NCI-H146 treated with DMSO at 0.1 percent for 48 hours (cell line): ENCODE results near the gene TTC7B.
"Not testable (repeated sequence)": the region's sequence is repeated elsewhere in the genome, so short reads cannot be mapped to it uniquely, and the experiment has no call there.

Experiments used
- DNase-seq: peaks from one replicate; lab custom pipeline; 2025; ENCODE audit not compliant: unreplicated experiment; lab: John Stamatoyannopoulos, UW

Gene TTC7B

DNA sequence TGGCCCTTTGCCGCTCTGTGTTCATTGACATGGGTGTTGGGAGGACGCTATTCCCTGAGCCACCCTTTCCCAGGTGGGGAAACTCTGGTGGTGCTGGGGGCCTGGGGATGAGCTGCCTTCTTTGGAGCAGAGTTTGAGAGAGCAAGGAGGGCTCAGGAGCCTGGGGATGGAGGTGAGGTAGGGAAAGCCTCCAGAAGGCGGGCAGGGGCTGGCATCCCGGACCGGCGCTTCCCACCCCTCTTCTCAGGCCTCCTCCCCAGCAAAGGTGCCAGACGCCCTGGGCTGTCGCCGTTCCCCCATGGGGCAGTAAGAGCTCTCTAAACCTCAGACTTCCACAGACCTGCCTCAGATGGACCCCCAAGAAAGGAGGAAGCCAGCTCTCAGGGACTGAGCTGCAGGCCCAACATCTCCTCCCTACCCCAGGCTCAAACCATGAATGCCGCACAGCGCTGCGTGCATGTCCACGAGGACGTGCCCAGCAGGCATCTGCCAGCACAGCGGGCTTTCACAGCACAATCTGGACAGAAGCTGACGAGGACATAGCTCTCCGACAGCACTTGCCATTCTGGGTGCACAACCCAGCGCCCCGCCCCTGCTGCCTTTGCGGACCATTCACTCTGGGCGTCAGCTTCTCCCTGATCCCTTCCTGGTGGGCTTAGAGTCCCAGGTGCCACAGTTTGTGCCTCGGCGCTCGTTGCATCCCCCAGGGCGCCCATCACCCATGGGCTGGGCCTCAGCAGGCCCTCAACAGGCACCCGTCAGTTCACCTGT, 14.9 kb upstream of the TTC7B start:
- no peak for DNase-seq

DNA sequence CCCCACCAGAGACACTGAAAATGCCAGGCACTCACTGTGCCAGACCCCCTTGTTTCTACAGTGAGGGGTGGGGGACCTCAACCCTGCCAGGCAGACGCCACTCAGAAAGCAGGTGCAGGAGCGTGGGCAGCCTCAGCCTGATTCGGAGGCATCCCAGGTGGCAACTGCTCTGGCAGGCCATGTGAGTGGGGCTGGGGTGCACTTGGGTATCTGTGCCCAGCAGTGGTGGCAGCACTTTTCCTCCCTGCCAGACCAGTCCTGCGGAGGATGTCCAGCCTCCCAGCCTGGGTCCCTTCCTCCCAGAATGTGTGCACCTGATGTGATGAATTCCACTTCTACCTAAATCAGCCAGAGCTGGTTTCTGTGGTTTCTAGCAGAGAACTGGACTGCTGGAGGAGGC, 13.4 kb upstream of the TTC7B start:
- DNase-seq, result no peak

DNA sequence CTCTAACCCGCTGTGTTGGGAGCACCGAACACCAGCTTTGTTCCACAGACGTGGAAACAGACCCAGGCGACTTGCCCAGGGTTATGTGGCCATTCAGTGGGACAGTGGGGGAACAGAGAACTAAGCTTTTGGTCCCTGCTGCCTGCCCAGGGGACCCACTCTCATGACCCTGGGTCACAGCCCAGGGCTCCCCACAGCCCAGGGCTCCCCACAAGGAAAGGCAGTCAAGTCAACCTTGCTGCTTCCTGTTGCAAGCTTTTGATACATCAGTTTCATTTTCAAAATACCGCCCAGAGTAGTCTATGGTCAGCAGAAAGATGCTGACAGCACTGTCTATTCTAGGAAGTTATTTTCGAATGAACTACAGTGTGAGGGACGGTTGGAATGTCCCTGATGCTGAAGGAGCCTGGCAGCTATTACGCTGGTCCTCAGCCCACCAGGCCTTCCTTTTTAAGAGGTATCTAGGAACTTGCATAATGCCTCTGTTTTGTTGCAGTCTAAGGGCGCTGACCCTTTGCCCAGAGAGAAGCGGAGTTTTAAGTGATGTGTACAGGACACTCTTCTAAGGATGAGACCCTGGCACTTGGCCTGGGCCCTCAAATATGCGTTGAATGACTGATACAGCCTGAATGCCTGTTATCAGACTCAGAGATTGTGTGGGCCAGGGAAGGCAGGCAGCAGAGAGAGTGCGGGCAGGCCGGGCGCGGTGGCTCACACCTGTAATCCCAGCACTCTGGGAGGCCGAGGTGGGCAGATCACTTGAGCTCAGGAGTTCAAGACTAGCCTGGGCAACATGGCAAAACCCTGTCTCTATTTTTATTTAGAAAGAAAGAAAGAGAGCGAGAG, 12.6 kb upstream of the TTC7B start:
- no peak for DNase-seq

DNA sequence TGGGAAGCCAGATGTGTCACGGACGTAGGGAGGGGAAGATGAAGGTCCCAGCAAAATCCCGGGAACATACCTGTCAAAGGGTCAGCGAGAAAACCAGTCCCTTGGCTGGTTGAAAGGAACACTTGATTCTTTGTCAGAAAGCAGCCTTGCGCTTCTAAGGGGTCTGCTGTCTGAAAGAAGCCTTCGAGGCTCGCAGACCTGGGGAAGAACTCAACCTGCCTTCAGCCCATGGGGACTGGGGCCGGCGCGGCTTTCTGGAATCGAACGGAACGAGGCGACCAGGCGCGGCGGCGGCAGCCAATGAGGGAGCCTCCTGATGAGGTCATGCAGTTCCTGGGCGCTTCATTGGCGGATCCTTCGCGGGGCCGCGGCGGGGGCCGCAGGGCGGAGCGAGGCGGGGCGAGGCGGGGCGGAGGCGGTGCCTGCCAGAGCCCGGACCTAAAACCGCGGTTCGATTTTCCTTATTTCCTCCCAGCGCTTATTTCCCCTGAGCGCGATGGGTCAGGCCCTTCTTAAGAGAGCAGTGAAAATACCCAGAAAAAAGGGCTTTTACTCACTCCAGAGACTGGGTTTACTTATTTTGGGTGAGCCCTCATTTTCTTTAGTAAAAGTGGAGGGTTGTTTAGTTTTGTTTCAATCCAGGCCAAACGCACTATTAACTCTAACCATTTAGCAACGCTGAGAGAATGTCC, 11.8 kb upstream of the TTC7B start:
- peak; percentile 61 for DNase-seq

DNA sequence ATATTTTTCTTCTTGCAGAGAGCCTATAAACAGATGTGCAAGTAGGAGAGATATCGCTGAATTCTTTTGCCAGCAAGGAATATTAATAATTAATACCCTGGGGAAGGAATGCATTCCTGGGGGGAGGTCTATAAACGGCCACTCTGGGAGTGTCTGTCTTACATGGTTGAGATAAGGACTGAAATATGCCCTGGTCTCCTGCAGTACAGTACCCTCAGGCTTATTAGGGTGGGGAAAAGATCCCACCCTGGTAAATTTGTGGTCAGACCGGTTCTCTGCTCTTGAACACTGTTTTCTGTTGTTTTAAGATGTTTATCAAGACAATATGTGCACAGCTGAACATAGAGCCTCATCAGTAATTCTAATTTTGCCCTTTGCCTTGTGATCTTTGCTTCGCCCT, 7.3 kb upstream of the TTC7B start:
- not testable (repeated sequence) for DNase-seq

DNA sequence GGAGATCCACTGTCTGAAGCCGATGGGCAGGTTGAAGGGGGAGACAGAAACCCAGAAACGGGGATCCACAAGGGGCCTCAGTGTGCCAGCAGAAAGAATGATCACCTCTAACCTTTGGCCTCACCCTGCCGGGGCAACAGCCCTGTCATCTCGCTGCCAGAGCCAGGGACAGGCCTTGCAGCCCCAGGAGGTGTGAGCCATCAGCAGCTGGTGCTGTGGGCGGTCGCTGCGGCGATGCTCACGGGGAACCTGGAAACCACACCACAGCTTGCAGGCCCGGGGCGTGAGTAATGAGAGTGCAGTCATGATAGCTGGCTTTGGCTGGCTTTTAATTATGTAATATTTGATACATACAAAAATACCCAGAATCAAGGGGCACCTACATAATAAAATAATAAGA, 4.7 kb upstream of the TTC7B start:
- DNase-seq, result no peak

DNA sequence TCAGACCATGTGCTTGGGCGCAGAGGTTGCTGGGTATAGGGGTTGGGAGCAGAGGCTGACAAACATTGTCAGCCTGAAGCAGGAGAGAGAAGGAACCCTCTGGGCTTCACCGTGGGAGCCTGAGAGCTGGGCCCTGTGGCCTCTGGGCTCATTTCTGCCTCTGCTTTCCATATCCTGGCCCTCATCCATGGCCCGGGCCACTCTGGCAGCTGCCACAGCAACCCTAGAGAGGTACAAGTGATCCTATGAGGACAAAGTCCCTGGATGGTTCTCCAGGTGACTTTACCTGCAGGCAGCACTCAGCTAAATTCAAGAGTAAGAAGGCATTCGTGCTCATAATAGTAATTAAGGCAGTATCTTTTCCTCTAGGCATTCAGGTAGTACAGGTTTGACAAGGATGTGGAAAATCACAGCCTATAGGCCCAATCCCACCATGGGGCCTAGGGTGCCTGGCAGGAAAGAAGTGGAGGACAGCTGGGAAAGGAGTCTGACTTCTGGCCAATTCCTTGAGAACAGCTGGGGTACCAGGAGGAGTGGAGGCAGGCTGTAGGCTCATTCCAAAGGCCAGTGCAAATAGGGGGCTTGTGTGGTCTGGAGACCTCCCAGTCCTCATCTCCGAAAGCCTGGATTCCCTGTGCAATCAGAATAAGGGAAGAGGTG, 3.6 kb upstream of the TTC7B start:
- DNase-seq, result no peak

DNA sequence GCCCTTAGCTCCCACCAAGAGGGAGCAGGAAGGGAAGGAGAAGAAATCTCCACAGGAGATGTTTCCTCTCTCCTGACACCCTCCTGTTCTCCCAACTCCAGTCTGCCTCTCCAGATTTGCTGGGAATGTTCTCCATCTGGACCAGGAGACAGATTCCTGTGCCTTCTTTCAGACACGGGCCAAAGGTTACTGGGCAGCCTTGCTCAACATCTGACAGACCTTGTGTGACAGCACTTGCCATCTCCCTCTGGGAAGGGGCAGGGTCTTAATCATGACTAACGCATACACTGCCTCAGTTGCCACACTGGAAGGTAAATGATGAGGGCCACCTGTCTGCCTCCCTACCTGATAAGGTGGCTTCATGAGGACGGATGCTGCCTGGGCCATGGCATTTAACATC, 2.5 kb upstream of the TTC7B start:
- DNase-seq, result no peak

DNA sequence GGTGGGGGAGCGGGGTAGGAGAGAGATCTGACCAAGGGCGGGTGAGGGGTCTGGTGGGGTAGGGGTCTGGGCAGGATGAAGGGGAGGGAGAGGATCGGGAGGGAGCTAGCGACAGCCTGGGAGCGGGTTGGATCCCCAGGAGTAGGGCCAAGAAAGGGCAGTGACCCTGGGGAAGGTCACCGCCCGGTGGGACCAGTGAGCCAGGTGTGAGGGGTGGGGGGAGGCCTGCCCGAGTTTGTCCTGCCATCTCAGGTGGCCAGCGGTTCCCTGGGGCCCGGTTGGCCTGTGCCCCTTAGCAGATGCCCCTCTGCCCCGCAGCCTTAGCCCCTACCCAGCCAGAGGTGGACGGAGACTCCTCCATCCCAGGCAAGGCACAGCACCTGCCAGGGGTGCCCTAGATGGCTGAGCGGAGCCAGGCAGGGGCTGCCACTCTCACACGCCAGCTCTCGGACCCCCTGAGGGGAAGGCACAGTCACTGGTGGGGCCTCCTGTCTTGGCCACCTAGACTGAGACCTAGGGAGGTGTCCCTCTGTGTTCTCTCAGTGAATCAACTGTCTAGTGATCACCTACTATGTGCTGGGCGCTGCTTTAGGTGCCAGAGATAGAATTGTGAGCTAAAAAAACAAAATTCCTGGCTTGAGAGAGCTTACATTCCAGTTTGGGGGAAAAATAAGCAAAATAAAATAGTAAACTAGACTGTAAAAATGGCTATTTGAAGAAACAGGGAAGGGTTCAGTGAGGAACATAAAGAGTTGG, 629 bp upstream of the TTC7B start:
- no peak for DNase-seq

GRCh38 chr14:90815572-90815821, 733 bp downstream of the TTC7B start:
- DNase-seq, result no peak

GRCh38 chr14:90814806-90815571, 1.2 kb downstream of the TTC7B start:
- no peak for DNase-seq

- DNase-seq, result no peak
Measured at GRCh38 chr14:90813442-90813841, 2.8 kb downstream of the TTC7B start.

- DNase-seq, result no peak
Measured at GRCh38 chr14:90812109-90812508, 4.1 kb downstream of the TTC7B start.

GRCh38 chr14:90811641-90812040, 4.6 kb downstream of the TTC7B start:
- DNase-seq, result no peak

DNA sequence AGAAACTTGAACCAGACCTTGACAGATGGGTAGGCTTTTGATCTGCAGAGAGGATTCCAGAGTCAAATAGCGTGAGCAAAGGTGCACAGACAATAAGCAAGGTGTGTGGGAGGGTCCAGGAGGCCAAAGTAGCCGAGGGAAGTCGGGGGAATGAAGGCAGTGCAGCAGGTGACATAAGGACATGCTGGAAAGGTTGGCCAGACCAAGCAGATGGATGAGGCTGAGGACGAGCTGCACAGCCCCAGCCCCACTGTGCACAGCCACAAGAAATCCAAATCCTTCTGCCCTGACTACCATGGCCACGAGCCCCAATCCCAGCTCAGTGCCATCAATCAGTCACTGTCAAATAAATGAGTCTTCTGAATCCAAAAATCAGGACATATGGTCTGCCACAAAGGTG, 5.4 kb downstream of the TTC7B start:
- no peak for DNase-seq

DNA sequence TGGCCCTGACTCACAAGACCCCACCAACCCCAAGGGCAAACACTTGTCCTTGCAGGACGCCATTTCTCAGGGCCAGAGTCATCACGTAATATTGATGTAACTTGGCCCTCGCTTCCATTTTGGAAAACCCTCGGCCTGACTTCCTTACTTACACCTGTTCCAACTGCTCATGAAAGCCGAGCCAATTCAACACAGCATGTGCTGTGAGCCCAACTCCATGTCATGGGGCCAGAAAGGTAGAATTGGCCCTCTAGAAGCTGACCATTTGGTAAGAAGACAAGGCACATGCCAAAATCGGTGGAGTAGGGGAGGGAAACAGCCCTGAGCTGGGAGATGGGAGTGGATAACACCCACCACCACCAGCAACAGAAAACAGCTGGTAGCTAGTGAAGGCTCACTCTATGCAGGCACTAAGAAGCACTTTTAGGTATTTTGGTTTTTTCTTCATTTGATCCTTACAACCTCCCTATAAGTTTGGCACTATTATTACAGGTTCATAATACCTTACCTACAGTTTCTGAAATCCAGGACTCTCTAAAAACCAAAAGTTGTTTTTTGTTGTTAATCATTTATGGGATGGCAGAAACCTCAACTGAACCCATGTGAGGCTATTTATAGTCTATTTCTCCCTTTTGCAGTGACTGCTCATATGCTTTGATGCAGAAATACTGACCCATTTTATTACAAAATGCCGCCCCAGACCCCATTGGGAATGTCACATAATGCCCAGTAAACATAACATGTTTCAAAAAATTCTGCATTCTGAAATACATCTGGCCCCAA, 6.5 kb downstream of the TTC7B start:
- DNase-seq, result no peak

DNA sequence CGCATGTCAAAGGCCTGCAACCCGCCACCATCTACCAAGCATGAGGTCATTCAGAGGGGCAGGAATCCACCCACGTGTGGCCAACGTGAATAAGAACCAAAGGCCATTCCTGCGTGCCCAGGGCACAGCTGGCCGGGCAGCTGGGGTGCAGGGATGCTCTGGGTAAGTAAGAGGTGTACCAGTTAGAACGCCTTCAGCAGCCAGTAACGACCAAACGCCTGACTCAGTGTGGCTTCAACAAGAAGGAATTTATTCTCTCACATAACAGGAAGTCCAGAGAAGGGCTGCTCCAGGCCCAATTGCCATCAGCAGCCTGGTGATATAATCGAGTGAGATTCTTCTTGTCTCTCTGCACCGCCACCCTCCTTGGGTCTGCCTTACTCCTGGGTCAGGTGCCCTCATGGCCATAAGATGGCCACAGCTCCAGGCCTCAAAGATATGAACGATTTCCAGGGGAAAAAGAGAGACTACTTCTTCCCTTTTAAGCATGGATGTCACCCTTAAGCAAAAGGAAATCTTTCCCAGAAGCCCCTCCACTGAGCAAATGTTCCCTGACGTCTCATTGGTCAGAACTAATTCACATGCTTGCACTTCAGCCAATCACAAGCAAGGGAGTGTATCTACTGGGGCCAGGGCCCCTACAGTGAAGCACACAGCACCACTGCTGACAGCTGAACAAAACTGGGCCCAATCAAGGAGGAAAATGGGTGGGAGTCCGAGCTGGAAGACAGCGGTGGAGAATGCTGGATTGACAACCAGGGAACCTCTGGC, 7.3 kb downstream of the TTC7B start:
- DNase-seq, result no peak

DNA sequence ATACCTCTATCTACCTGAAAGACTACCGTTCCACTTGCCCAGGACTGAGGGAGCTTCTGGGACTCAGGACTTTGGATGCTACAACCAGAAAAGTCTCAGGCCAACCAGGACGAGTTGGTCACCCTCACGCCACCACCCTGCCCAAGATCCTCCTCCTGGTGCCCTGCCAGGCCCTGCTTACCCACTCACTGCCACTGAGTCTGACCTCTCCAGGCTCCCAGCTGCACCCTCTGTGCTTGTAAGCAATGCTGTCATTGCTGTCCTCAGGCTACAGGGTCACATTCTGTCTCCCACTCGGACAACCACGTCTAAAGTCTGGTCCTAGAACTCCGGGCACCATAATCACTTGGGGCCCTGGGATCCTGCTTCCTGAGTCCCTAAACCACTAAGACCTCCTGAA, 9.2 kb downstream of the TTC7B start:
- no peak for DNase-seq
